Mucosa of gallbladder (tissue), 1 donor: ENCODE results near the gene DYNLT1. TPM values are rescaled to one million over a fixed set of nuclear protein-coding genes. Genes with fewer than 3 reads are reported as not detected.

Experiments used
- DNase-seq: peaks from one replicate; pipeline ENCODE4 v3.0.0-alpha.2; 2020; ENCODE audit warnings: low spot score
- total RNA-seq: library from RNA; stranded (reverse); gene quantifications from one replicate; pipeline ENCODE4 v1.2.1, GENCODE V29; 2021
- donor health status: DM: no; HTN: no; CAD: no.

Gene DYNLT1
- total RNA-seq, 1 donor from 2014 or later: 155 TPM

DNA sequence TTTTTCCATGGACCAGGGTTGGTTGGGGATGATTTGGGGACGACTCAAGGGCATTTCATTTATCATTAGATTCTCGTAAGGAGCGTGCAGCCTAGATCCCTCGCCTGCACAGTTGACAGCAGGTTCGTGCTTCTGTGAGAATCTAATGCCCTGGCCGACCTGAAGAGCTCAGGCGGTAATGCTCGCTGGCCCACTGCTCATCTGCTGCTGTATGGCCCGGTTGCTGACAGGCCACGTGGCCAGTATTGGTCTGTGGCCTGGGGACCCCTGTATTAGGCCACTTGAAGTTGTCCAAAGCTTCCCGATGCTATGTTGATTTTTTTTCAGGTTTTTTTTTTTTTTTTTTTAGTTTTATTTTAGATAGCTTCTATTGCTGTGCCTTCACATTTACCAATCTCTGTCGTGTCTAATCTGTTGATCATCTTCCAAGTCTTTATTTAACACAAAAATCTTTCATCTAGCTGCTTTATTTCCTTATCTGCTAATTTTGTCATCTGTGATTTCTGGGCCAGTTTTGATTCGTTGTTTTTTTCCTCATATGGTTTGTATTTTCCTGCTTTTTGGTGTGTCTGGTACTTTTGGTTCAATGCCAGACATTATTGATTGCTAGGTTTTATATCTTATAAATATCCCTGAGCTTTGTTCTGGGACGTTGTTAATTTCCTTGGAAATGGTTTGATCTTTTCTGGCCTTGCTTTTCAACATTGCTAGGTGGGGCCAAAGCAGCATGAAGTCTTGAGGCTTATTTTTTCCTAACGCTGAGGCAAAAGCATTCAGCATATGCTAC, 41.1 kb downstream of the DYNLT1 start:
- DNase-seq: no peak

DNA sequence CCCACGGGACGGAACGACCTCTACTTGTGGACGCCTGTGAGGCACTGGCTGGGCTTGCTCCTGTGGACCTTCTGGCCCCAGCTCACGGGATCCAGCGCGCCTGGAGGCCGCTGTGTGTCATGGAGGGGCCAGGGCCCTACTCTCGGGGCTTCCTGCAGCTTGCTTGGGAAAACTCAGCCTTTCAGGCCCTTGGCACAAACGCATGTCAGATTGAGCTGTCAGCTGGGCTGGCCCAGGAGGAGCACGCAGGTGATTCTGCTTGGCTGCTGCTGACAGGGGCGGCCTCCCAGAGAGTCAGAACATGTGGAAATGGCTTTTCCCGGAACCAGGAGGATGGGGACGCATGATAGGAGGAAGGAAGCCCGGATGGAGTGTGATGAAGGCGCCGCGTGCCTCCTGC, 44.9 kb downstream of the DYNLT1 start:
- no peak for DNase-seq

DNA sequence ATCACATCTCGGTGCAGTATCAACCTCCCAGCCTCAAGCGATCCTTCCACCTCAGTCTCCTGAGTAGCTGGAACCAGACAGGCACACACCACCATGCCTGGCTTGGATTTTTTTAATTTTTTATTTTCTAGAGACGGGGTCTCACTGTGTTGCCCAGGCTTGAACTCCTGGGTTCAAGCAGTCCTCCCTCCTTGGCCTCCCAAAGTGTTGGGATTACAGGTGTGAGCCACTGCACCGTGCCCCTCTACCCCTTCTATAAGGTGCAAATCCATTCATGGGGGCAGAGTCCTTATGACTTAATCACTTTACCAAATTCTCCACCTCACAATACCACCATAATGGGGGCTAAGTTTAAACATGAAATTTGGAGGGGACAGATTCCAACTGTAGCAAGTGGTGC, 47.0 kb downstream of the DYNLT1 start:
- DNase-seq: no peak

- no peak for DNase-seq
Measured at GRCh38 chr6:158596861-158597260, 47.7 kb downstream of the DYNLT1 start.

DNA sequence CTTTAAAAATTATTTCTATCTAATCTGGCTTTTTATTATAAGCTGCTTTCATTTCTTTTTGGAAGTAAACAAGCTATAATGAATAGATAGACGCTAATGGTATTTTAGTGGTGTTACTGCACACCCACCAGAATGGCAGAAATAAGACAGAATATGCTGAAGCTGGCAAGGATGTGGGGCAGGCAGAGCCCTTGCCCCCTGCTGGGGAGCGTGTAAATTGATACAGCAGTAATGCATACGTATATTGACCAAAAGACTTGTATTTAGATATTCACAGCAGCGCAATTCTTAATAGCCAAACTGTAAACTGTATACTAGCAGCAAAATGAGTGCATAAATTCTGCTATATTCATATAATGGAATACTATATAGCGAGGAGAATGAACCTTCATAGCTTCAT, 49.3 kb downstream of the DYNLT1 start:
- no peak for DNase-seq

GRCh38 chr6:158593670-158594069, 50.9 kb downstream of the DYNLT1 start:
- no peak for DNase-seq

DNA sequence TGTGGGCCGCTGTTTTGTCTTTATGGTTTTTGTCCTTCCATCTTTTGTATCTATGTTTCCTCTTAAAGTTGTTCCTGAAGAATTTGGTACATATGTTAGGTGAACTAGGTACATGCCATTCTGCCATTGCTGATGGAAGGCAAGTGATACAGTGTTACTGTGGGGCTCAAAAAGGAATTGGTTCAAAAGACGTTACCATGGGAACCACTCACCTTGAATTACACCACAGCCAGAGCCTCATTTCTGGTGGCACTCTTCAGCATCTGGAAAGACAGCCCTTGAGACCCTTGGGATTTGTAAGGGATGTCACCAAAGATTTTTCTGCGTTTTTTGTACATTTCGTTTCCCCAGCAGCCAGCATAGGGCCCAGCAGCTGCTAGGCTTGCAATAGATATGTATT, 52.7 kb downstream of the DYNLT1 start:
- no peak for DNase-seq

DNA sequence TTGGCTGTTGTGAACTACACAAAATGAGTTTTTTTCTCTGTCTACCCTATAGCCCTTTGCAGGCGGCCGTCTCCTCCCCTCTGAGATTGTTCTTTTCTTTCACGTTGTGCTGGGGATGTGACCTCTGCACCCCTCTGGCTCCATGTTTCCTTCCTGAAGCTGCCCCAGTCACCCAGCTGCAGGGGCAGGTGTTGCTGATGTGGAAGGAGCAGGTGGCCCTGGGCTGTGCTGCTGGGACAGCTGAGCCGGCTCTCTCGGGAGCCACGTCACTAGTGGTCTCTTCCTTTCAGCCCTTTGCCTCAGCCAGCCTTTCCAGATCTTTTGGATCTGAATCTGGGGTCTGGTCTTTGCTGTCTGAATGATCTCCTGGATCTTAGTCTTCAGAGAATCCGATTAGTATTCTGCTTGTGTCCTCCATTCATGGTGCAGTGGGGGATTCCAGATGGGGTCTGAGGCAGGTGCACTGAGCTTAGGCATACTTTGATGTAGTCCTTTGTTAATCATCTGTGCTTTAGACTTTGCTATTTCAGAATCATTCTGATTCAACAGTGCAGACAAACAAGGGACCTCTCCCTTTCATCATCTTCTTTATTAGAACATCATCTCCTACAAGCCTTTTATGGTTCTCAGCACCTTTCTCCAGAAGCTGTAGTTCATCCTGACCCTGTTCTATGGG, 53.3 kb downstream of the DYNLT1 start:
- no peak for DNase-seq

- no peak for DNase-seq
Measured at GRCh38 chr6:158589366-158589765, 55.2 kb downstream of the DYNLT1 start.

- no peak for DNase-seq
Measured at GRCh38 chr6:158586652-158587051, 57.9 kb downstream of the DYNLT1 start.

Other genes with a start within 250 kb of the DYNLT1 start
- 37.9 TPM for gene TMEM181, start 84.7 kb downstream of the DYNLT1 start, total RNA-seq
- gene SYTL3, start 5.3 kb upstream of the DYNLT1 start, total RNA-seq: 4.1 TPM
- gene EZR, start 174.6 kb upstream of the DYNLT1 start, total RNA-seq: 297 TPM